Smooth muscle cell (in vitro differentiated cells): ENCODE data around the gene SALL2. TPM values are rescaled to one million over a fixed set of nuclear protein-coding genes. Genes with fewer than 3 reads are reported as not detected.
A peak's percentile ranks its signal among the peaks of the same experiment; 100 is the strongest.

Source experiments
- DNase-seq: peaks from one replicate; lab custom pipeline; 2025; ENCODE audit not compliant: unreplicated experiment; lab: John Stamatoyannopoulos, UW
- H2AFZ ChIP-seq: fragments of 200-600 bp; sonication (generic); 2 replicates; pipeline ENCODE4 v1.6.0; 2016; ENCODE audit warnings: antibody characterized with exemption, low read depth, mild to moderate bottlenecking
- H3F3A ChIP-seq: fragments of 200-600 bp; sonication (generic); 2 replicates; pipeline ENCODE4 v1.6.0; 2017; ENCODE audit warnings: antibody characterized with exemption, low read depth
- H3K27ac ChIP-seq: fragments of 200-600 bp; sonication (generic); 2 replicates; pipeline ENCODE4 v1.5.1; 2016; ENCODE audit warnings: low read depth, mild to moderate bottlenecking
- H3K27me3 ChIP-seq: fragments of 200-600 bp; sonication (generic); 2 replicates; pipeline ENCODE4 v1.6.1; 2016; ENCODE audit warnings: low read depth, mild to moderate bottlenecking
- H3K36me3 ChIP-seq: fragments of 200-600 bp; sonication (generic); 2 replicates; pipeline ENCODE4 v1.5.1; 2016; ENCODE audit warnings: low read depth
- H3K4me1 ChIP-seq: fragments of 200-600 bp; sonication (generic); 2 replicates; pipeline ENCODE4 v1.5.1; 2016; ENCODE audit warnings: low read depth
- H3K4me2 ChIP-seq: fragments of 200-600 bp; sonication (generic); 2 replicates; pipeline ENCODE4 v1.6.0; 2016; ENCODE audit warnings: mild to moderate bottlenecking
- H3K4me3 ChIP-seq: fragments of 200-600 bp; sonication (generic); 2 replicates; pipeline ENCODE4 v1.5.1; 2016; ENCODE audit warnings: mild to moderate bottlenecking
- H3K79me2 ChIP-seq: fragments of 200-600 bp; sonication (generic); 2 replicates; pipeline ENCODE4 v1.6.0; 2016; ENCODE audit warnings: low read depth, mild to moderate bottlenecking
- H3K9ac ChIP-seq: fragments of 200-600 bp; sonication (generic); 2 replicates; pipeline ENCODE4 v1.6.0; 2016; ENCODE audit warnings: low read depth
- H3K9me3 ChIP-seq: fragments of 200-600 bp; sonication (generic); replicated peaks from 2 replicates; pipeline ENCODE4 v1.5.1; 2016; ENCODE audit warnings: low read depth
- H4K20me1 ChIP-seq: fragments of 200-600 bp; sonication (generic); 2 replicates; pipeline ENCODE4 v1.6.0; 2016; ENCODE audit warnings: low read depth
- CTCF ChIP-seq: fragments of 200-600 bp; sonication (generic); IDR thresholded peaks from 2 replicates; pipeline ENCODE4 v1.5.1; 2017; ENCODE audit warnings: borderline replicate concordance, mild to moderate bottlenecking, antibody characterized with exemption; ENCODE audit not compliant: insufficient read depth, poor library complexity, severe bottlenecking
- WGBS: methylation state at CpG from one replicate; pipeline ENCODE4 v1.1.7; 2016; ENCODE audit warnings: low lambda C conversion rate; 5-methylcytosine and 5-hydroxymethylcytosine counted together
- polyA plus RNA-seq: library from polyadenylated mRNA; unstranded; fragments of >200 nt; fragmentation: Nextera tagmentation; extraction: Ambion mirVana; gene quantifications from 2 replicates; pipeline ENCODE4 v1.2.1, GENCODE V29; 2016
- total RNA-seq: library from RNA; depleted of rRNA; stranded (reverse); fragments of >200 nt; gene quantifications from 2 replicates; pipeline ENCODE4 v1.2.3, GENCODE V29; 2014

SALL2 gene
- total and polyA plus RNA-seq, 2 experiments from 2014 or later: 4.5 to 5.9 TPM

DNA sequence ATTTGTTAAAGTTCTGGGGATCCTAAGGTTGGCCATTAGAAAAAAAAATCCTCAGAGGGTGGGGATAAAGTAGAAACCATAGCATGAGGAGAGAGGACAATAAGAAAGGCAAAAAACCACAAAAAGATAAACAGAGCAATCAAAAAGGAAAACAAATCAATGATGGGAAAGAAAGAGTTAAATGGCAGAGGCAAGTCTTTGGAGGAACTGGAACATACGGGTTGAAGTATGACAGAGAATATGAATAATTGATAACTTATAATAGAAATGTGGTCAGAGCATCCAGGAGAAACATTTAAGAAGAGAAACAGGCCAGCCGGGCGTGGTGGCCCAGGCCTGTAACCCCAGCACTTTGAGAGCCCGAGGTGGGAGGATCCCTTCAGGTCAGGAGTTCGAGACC lies 17.8 kb upstream of the SALL2 start:
- TF ChIP-seq CTCF: no peak
- no peak overlapping the region for H3K4me2 ChIP-seq
- no peak overlapping the region for H3K4me3 ChIP-seq
- H3K79me2 ChIP-seq: no peaks in the 10 kb centered on the region
- H3K9me3 ChIP-seq: no peaks in the 10 kb centered on the region
- H3K27me3 ChIP-seq: no peaks in the 10 kb centered on the region
- no peaks in the 10 kb centered on the region for H4K20me1 ChIP-seq
- no peak overlapping the region for H3K9ac ChIP-seq
- H3F3A ChIP-seq: no peaks in the 10 kb centered on the region
- H3K27ac ChIP-seq: no peak overlapping the region
- H3K36me3 ChIP-seq: no peaks in the 10 kb centered on the region
- H3K4me1 ChIP-seq: peaks cover 14% of the 10 kb centered on the region
- WGBS: 70% methylated on average over 5 of the region's 5 CpGs
- H2AFZ ChIP-seq: peak overlapping the region; percentile 39
- no peak for DNase-seq

DNA sequence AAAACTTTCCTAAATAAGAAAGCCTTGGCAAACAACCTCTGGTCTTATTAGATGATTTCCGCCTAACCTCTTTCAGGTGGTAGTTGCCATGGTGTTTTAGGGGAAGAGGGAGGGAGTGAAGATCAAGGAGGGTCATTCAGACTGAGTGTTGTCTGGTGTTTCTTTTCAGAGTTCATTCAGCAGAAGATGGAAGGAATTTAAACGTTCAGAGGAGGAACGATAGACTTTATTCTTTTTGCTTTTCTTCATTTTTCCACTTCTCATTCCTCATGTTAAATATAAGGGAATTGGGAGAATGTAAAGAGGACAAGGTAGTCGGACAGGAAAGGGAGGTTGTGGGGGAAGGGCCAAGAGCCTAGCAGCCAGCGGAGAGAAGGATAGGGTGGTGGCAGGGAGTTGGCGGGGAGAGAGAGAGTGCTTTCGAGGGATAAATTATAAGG lies 17.4 kb upstream of the SALL2 start:
- Histone ChIP-seq H3K4me2 (no peak overlapping the region), H3K36me3 (no peaks in the 10 kb centered on the region), H3K79me2 (no peaks in the 10 kb centered on the region), H2AFZ (peak overlapping the region; percentile 39), H3K4me3 (no peak overlapping the region), H3K9me3 (no peaks in the 10 kb centered on the region), H3F3A (no peaks in the 10 kb centered on the region), H4K20me1 (no peaks in the 10 kb centered on the region), H3K27ac (no peak overlapping the region), H3K27me3 (no peaks in the 10 kb centered on the region), H3K9ac (no peak overlapping the region), H3K4me1 (peaks cover 18% of the 10 kb centered on the region)
- 21% methylated on average over 7 of the region's 7 CpGs for WGBS
- no peak for DNase-seq
- no peak for TF ChIP-seq CTCF

DNA sequence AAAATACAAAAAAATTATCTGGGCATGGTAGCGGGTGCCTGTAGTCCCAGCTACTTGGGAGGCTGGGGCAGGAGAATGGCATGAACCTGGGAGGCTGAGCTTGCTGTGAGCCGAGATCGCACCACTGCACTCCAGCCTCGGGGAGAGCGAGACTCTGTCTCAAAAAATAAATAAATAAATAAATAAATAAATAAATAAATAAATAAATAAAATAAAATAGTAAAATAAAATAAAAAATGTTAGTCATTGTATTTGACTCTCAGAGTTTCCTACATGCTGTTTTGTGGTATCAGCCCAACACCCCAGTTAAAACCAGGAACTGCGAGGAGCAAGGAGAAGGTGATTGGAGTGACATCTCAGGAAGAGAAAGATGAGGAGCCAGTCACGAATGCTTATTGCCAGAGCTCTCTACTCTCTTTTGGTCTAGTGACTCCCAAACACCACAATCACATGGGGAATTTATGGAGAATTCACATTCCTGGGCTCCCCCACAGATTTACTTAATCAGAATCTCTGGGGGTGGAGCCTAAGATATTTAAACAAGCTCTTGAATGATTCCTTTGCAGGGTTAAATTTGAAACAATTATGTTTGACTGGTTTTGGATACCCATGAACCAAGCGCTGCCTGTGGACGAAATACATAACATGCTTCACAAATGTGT lies 15.4 kb upstream of the SALL2 start:
- Histone ChIP-seq H3K9ac (no peak overlapping the region), H3K27me3 (peaks cover 13% of the 10 kb centered on the region), H2AFZ (no peak overlapping the region), H3K27ac (no peak overlapping the region), H3K4me3 (no peak overlapping the region), H3K9me3 (no peaks in the 10 kb centered on the region), H3K4me2 (no peak overlapping the region), H3K36me3 (no peaks in the 10 kb centered on the region), H4K20me1 (no peaks in the 10 kb centered on the region), H3K4me1 (peaks cover 34% of the 10 kb centered on the region), H3K79me2 (no peaks in the 10 kb centered on the region), H3F3A (no peaks in the 10 kb centered on the region)
- 94% methylated on average over 9 of the region's 9 CpGs for WGBS
- TF ChIP-seq CTCF: no peak
- DNase-seq: no peak
